HG03521 (cell line): ENCODE measurements around the gene APOA4.
"Not testable (repeated sequence)": the region's sequence is repeated elsewhere in the genome, so short reads cannot be mapped to it uniquely, and the experiment has no call there.

Experiments
- ATAC-seq: cut with Tn5 transposase; IDR thresholded peaks from one replicate; pipeline ENCODE4 v1.9.1; 2021; ENCODE audit warnings: mild to moderate bottlenecking, moderate library complexity; ENCODE audit not compliant: unreplicated experiment

The APOA4 gene

DNA sequence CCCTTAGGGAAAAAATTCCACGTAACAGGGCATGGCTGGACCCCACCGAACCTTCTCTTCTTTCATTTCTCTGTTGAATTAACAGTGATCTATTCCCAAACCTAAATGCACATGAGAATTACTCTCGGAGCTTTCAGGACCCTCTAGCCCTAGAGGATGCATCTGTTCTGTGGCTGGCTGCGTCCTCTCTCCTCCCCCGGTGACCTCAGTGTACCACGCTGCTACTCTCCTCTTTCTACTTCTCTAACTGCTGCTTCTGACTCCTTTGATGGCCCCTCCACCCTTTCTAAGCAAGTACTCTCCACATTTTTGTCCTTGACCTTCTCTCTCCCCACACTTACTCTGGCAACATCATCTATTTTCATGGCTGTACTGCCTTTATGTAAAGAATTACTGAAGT lies 26.4 kb upstream of the APOA4 start:
- no peak for ATAC-seq

DNA sequence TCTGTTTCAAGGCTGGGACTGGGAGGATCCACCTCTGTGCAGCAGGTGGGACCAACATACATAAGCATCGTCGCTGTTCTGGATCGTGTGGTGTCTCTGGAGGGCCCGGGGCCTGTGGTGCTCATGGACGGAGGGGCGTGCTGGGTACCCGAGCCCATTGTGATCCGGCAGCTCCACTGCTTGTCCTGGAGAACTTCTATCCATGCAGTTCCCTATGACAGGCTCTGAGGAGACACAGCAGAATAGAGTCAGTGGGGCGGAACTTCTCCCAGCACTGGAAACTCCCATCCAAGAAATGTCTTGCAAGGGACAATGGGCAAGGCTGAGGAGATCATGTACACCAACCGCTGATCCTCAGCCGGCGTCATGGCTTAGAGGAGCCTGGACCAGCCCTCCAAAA lies 26.0 kb upstream of the APOA4 start:
- no peak for ATAC-seq

DNA sequence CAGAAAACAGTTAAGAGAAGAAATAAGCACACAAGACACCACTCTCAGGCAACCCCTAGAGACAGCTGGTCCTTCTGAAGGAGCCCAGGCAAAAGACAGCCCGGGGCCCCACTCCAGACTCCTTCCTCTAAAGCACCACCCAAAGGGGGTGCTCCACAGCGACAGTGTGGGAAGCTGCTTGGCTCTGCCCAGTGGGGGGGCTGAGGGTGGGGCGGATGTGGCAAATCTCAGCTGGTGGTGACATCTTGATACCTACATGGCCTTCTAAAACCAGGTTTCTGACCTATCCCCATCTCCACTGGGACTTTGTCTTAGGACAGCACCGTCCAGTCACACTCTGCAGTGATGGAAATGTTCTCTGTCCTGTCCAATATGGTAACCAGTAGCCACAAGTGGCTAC lies 24.5 kb upstream of the APOA4 start:
- ATAC-seq: no peak

DNA sequence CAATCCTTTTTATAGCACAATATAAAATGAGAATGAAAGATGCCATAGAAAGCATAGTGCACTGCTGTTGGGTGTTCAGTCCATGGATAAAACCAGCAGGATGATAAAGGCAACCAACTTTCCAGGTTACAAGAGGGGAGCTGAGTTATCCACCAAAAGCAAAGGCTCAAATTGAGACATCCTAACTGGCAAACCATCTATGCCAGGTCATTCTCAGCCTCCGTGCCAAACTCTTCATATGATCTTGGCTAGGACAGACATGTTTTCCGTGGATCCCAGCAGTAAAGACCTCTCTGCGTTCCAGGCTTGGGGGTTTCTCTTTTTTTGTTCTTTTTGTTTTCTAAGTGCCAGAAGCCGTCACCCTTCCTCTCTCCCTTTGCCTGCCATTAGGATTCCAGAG lies 21.6 kb upstream of the APOA4 start:
- no peak for ATAC-seq

DNA sequence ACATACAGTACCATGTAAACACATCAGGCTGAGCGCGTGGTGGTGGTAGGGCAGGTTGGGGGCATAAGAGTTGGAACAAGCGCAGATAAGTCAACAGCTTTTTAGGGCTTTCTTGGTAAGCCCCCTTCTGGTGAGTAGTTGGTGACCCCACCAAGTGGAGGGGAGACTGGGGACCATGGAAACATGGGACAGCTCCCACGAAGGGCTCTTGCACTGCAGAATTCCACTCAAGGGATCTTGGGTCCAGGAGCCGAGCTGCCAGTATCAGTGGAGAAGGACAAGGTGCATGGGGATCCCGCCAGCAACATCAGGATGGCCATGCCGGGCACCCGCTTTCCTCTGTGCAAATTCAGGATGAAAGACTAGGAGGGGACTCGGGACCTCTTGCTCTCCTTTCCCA lies 20.6 kb upstream of the APOA4 start:
- ATAC-seq: no peak

DNA sequence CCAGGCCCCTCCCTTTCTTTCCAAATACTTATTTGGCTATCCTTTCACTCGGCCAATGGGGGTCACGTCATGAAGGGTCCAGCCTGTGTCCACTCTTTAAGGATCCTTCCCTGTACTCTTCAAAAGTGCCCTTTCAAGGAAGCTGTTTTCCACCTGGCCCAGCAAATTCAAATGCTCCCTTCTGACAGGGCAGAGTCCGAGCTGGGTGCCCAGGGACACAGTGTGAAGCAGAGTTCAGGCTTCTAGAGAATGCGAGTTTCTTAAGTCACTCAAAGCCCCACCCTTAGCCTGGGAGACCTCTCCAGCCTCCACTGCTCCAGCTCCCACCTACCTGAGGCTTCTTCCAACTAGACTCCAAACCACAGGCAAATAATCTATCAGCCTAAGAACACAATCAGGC lies 19.8 kb upstream of the APOA4 start:
- no peak for ATAC-seq

DNA sequence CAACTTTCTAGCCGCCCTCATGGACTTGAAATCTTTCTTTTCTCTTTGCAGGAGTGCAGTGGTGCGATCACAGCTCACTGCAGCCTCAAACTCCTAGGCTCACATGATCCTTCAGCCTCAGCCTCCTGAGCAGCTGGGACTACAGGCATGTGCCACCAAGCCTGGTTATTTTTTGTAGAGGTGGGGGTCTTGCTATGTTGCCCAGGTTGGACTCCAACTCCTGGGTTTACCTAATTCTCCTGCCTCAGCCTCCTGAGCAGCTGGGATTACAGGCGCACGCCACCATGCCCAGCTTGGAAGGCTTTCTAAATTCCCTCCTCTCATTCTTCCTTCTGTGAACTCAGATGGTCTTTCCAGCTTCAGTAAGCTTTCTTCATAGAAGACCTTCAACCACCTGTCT lies 19.0 kb upstream of the APOA4 start:
- no peak for ATAC-seq

DNA sequence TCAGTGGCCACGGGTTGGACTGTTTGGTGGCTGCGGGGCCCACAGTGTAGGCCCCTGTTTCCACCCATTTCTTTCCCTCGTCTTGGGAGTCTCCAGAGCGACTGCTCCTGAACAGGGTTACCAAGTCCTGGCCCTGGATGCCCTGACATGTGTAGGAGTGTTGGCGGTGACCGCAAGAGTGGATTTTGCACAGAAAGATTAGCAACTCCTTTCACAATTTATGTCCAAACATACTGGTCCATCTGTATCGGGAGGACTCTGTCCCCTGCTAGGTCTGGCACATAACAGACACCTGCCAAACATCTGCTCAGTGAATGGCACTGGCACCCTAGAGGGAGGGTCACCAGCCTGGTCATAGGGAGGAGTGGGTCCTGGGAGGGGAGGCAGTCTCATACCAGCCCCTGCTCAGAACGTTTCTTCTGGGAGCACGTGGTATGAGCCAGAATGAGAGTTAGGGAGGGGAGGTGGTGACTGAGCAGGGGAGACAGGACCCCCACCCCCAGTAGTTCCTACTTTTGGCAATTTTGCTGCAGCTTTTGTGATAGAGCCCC lies 17.7 kb upstream of the APOA4 start:
- no peak for ATAC-seq

DNA sequence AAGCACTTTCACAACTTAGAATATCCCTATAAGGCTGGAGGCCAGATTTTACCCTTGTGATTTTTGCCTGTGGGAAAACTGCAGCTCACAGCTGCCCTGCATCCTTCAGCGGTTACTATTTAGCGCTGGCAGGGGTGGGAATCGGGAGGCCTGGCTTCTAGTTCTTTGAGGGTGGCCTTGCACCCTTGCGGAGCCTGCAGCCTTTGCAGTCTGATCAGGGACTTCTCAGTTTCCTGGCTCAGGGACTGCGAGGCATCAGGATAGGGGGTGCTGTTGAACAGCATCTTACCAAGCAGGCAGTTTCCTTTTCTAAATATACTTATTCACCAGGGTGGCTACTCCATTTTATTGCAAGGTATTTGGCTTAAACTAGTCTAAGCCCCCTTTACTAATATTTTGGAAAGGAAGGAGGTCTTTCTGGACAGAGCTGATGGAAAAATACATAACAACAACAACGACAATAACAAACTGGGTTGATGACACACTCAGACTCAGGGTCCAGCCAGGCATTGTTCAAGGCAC lies 17.2 kb upstream of the APOA4 start:
- no peak for ATAC-seq

DNA sequence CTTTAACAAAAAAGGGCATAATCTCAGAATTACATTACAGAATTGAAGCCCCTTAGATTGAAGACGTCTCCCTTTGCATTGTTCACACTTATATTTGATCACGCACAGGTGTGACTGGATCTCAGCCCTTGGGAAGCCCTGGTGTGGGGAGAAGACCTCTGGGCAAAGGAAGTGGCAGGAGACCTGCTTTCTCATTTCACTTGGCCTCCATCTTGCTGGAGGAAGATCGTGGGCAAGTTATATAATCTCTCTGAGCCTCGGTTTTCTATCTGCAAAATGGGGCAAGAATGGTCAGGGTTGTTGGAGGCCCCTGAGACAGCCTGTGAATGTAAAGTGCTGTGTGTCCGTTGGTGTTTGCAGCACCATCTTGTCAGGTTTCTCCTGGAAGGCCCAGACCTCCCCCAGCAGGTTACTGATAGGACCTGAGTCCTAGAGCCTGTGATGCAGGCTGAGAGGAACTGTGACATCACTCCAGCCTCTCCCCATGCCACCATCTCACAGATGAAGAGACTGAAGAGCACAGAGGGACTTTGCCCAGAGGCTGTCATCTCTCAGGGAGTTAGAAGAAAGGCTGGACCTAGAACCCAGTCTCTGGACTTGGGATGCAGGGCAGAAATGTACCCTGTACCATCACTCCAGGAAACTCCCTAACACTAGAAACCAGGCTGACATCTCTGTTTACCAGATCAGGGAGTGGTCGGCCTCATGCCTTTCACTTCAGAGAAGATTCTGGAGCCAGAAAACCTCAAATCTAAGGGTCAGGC lies 15.4 kb upstream of the APOA4 start:
- no peak for ATAC-seq

DNA sequence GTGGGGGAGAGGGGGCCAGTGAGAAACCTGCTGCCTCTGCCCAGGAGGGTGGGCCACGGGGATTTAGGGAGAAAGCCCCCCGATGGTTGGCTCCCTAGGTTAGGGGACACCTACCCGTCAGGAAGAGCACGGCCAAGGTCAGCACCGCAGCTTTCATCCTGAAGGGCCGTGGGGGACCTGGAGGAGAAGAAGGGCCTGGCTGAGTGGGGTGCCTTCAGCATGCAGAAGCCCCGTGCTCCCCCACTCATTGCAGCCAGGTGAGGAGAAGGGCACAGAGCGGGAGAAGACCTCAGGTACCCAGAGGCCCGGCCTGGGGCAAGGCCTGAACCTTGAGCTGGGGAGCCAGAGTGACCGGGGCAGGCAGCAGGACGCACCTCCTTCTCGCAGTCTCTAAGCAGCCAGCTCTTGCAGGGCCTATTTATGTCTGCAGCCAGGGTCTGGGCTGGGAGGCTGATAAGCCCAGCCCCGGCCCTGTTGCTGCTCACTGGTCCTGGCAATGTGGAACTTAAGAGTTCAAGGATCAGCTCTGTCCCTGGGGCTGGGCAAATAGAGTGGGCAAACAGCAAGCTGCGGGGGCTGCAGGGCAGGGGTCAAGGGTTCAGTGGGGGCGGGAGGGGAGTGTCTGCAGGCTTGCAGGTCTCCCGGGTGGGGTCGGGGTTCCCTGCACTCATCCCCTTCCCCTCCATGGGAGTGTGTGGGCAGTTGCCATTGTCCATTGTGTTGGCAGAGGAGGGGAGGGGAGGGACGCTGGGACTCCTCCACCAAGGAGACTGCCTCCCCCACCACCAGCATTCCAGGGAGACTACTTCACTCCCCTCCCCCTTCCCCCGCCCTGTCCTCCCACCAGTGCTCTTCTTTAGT lies 14.4 kb upstream of the APOA4 start, which contains the start of gene APOA1:
Gene APOA1 (minus strand): TSS at position 392 of the 861 bp plus-strand sequence. CDS start 235 bp downstream, at position 157.
- ATAC-seq: no peak

DNA sequence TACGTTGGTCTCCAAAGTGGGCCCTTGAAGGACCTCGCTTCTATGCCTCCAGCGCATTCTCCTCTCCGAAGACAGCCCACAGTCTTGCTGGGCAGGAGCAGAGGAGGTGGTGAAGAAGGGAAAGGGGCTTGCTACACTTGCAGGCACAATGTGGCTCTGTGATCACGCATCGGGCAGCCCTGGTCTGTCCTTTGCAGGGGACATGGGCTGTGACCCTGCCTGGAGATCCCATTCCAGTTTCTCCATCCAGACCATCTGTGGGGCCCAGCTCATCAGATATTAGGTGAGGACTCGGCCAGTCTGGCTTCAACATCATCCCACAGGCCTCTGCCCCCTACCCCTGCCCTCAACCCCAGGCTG lies 13.5 kb upstream of the APOA4 start:
- no peak for ATAC-seq

DNA sequence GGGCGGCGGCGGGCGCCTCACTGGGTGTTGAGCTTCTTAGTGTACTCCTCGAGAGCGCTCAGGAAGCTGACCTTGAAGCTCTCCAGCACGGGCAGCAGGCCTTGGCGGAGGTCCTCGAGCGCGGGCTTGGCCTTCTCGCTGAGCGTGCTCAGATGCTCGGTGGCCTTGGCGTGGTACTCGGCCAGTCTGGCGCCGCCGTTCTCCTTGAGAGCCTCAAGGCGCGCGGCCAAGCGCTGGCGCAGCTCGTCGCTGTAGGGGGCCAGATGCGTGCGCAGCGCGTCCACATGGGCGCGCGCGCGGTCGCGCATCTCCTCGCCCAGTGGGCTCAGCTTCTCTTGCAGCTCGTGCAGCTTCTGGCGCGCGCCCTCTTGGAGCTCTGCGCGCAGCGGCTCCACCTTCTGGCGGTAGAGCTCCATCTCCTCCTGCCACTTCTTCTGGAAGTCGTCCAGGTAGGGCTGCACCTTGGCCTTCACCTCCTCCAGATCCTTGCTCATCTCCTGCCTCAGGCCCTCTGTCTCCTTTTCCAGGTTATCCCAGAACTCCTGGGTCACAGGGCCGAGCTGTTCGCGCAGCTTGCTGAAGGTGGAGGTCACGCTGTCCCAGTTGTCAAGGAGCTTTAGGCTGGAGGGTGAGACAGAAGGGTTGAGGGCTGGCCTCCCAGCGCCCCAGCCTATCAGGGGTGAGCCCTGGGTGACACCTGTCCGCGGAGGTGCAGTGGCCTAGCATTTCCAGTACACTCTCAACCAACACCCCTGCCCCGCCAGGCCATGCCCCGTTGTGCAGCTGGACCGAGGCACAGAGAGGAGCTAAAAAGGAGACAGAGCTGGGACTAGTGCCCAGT lies 12.9 kb upstream of the APOA4 start:
- ATAC-seq: peak; percentile 77

DNA sequence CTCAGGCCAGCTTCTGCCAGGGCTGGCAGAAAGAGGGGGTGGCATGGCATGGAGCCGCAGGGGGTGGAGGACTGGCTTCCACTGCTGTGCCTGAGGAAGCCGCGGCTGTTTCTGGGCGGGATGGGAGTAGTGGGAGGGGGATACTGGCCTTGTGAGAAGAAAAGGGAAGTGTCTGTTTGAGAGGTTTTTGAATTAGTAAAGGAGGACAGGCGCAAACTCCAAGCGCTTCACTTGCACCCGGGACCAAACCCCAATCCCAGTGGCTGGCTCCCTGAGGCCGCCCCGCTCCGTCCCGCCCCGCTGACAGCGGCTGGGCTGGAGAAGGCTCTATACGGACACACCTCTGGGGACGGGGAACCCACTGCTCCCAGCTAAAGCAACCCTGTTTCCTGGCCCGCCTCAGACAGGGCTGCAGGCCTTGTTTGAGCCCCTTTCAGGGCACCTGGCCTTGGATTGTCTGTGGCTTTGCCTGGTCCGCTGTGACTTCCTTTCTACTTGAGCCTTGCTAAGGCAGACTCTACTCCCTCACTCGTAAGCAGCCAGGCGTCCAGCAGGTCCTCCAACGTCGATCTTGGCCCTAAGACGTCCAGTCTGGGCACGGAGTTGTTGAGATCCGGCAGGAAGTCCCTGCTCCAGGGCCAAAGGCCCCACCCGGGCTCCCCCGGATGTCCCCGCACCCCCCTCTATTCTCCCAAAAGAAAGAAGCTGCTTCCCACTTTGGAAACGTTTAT lies 12.1 kb upstream of the APOA4 start:
- ATAC-seq: no peak

DNA sequence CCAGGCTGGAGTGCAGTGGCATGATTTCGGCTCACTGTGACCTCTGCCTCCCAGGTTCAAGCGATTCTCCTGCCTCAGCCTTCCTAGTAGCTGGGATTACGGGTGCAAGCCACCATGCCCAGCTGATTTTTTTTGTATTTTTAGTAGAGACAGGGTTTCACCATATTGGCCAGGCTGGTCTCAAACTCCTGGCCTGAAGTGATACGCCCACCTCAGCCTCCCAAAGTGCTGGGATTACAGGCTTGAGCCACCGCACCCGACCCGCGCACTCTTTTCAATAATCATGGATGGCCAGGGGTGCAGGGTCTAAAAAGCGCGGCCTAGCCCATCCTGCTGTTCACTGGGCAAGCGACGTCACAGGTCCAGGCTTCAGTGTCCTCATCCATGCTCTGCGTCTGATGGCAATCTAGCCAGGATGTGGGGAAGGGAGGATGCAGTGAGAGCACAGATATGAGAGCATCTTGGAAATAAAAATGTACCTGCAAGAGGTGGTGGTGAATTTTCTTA lies 11.5 kb upstream of the APOA4 start:
- not testable (repeated sequence) for ATAC-seq

DNA sequence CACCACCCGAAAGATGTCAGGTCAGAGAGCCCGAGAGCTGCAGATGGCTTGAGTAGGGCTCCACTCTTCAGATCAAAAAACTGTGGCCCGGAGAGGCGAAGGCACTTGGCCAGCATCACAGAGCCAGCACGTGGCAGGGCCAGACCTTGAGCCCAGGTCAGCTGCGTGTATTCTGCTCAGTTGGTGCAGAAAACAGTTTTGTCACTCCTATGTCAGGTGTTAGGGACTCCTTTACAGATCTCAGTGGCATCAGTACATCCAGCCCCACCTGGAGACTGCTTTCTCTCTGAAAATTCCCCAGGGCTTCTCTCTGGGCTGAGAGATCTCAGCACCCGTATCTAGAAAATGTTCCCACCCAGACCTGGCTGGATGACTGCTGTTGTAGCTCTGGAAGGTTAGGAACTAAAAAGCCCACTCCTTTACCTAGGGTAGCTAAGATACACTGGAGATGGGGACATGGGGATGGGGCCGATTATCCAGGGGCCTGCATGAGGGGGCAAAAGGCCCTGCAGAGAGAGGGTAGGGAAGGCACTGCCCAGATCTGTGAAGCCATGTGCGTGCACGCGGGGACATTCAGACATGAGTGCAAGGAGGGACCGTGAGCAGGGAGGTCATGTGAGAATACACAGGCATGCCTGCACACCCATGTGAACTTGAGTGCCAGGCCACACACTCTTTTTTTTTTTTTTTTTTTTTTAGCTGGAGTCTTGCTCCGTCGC lies 10.9 kb upstream of the APOA4 start:
- ATAC-seq: no peak

DNA sequence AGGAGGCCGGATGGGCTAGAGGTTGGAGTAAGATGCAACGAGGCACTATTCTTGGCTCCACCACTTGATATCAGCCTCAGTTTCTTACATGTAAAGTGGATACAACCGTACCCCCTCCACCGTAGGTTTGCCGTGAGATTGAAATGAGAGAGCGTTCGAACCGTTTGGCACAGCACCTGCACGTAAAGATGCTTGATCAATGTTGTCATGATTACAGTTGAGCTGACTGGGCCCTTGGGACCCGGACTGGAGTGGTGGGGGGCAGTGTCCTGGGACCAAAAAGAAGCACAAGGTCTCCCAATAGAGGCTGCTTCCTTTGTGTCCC lies 10.3 kb upstream of the APOA4 start:
- no peak for ATAC-seq

DNA sequence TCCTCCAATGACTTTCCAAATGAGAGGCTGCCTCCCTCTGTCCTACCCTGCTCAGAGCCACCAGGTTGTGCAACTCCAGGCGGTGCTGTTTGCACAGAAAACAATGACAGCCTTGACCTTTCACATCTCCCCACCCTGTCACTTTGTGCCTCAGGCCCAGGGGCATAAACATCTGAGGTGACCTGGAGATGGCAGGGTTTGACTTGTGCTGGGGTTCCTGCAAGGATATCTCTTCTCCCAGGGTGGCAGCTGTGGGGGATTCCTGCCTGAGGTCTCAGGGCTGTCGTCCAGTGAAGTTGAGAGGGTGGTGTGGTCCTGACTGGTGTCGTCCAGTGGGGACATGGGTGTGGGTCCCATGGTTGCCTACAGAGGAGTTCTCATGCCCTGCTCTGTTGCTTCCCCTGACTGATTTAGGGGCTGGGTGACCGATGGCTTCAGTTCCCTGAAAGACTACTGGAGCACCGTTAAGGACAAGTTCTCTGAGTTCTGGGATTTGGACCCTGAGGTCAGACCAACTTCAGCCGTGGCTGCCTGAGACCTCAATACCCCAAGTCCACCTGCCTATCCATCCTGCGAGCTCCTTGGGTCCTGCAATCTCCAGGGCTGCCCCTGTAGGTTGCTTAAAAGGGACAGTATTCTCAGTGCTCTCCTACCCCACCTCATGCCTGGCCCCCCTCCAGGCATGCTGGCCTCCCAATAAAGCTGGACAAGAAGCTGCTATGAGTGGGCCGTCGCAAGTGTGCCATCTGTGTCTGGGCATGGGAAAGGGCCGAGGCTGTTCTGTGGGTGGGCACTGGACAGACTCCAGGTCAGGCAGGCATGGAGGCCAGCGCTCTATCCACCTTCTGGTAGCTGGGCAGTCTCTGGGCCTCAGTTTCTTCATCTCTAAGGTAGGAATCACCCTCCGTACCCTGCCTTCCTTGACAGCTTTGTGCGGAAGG lies 9.5 kb upstream of the APOA4 start:
- ATAC-seq: no peak
